A549 (cell line): Measurements from ENCODE around the gene ITGB3. TPM values are rescaled to one million over a fixed set of nuclear protein-coding genes. Genes with fewer than 3 reads are reported as not detected.

ENCODE experiments used
- ATAC-seq, 2 experiments: fragments of 200-7000 bp in 1 of 2; fragments of >200 bp in 1 of 2; cut with Nextera tagmentation in 1 of 2; cut with Tn5 transposase in 1 of 2; 3 replicates each; pipeline versions ENCODE4 v1.8.0 to v1.9.1; 2018 to 2020; ENCODE audit warnings: mild to moderate bottlenecking in 1 of 2, moderate library complexity in 1 of 2
- CTCF ChIA-PET: fragments of 300-600 bp; sonication (Branson Sonifier 250); formaldehyde crosslinking; extraction: SDS; loops from one replicate; lab custom pipeline; 2021; ENCODE audit warnings: antibody characterized with exemption, inconsistent platforms; lab: Yijun Ruan, JAX
- POLR2A ChIA-PET: fragments of 350-600 bp; formaldehyde crosslinking; extraction: SDS; loops from one replicate; lab custom pipeline; 2021; ENCODE audit warnings: antibody characterized with exemption, inconsistent platforms; lab: Yijun Ruan, JAX
- DNase-seq, 2 experiments: peaks; one replicate each; pipeline versions ENCODE4 v3.0.0 to v3.0.0-alpha.2; 2011 to 2016; ENCODE audit warnings: low read depth in 1 of 2, low spot score in 1 of 2
- FAIRE-seq: peaks from 2 replicates; lab custom pipeline; 2011; peaks lifted over from hg19 to GRCh38; lab: Jason Lieb, UNC
- H3K27ac ChIP-seq, 2 experiments: fragments of >200 bp; sonication (Bioruptor Twin); formaldehyde crosslinking; 3 replicates each; pipeline ENCODE4 v1.5.1; 2016 to 2017
- H3K4me1 ChIP-seq: fragments of >200 bp; sonication (Bioruptor Twin); formaldehyde crosslinking; 3 replicates; pipeline ENCODE4 v1.6.1; 2016
- H3K4me2 ChIP-seq: fragments of >200 bp; sonication (Bioruptor Twin); formaldehyde crosslinking; 3 replicates; pipeline ENCODE4 v1.6.1; 2016
- H3K4me3 ChIP-seq: fragments of >200 bp; sonication (Bioruptor Twin); formaldehyde crosslinking; 3 replicates; pipeline ENCODE4 v1.5.1; 2016
- H3K9me3 ChIP-seq: fragments of >200 bp; sonication (Bioruptor Twin); formaldehyde crosslinking; 3 replicates; pipeline ENCODE4 v1.6.1; 2016
- ATOH8 ChIP-seq: fragments of 250-450 bp; sonication (Bioruptor Pico); IDR thresholded peaks from 2 replicates; pipeline ENCODE4 v1.5.0; 2020; ENCODE audit warnings: low read depth, mild to moderate bottlenecking, moderate library complexity
- BHLHE40 ChIP-seq: IDR thresholded peaks from 2 replicates; pipeline ENCODE4 v1.6.1; 2012; ENCODE audit warnings: low read depth, low read length, inconsistent platforms
- CEBPB ChIP-seq, 2 experiments: fragments of >200 bp in 1 of 2; sonication (Bioruptor Twin) in 1 of 2; formaldehyde crosslinking in 1 of 2; IDR thresholded peaks; 2 replicates each; pipeline ENCODE4 v1.6.1; 2012 to 2016
- CTCF ChIP-seq: fragments of >200 bp; sonication (Bioruptor Twin); formaldehyde crosslinking; IDR thresholded peaks from 3 replicates; pipeline ENCODE4 v1.5.1; 2016
- FOSL2 ChIP-seq, 2 experiments: fragments of 450-650 bp in 1 of 2; fragments of >200 bp in 1 of 2; sonication (Bioruptor Twin) in 1 of 2; formaldehyde crosslinking; IDR thresholded peaks; 2 replicates each; pipeline versions ENCODE4 v1.5.0 to v1.6.1; 2016 to 2020; ENCODE audit warnings: mild to moderate bottlenecking in 1 of 2, moderate library complexity in 1 of 2
- FOXS1 ChIP-seq: fragments of 250-450 bp; sonication (Bioruptor Pico); IDR thresholded peaks from 2 replicates; pipeline ENCODE4 v1.5.0; 2020; ENCODE audit warnings: mild to moderate bottlenecking, moderate library complexity
- HEYL ChIP-seq: fragments of 250-450 bp; sonication (Bioruptor Pico); IDR thresholded peaks from 2 replicates; pipeline ENCODE4 v1.8.0; 2021; ENCODE audit warnings: mild to moderate bottlenecking, moderate library complexity
- JUN ChIP-seq, 2 experiments: fragments of >200 bp; sonication (Bioruptor Twin); formaldehyde crosslinking; IDR thresholded peaks; 2 replicates in 1 of 2; 3 replicates in 1 of 2; pipeline ENCODE4 v1.6.1; 2016 to 2017
- JUNB ChIP-seq: fragments of >200 bp; sonication (Bioruptor Twin); formaldehyde crosslinking; IDR thresholded peaks from 2 replicates; pipeline ENCODE4 v1.6.1; 2016
- MAFK ChIP-seq: fragments of 450-650 bp; IDR thresholded peaks from 2 replicates; pipeline ENCODE4 v1.6.1; 2014; ENCODE audit not compliant: partially characterized antibody
- MAZ ChIP-seq: fragments of 150-350 bp; IDR thresholded peaks from 2 replicates; pipeline ENCODE4 v1.6.1; 2014; ENCODE audit warnings: antibody characterized with exemption, low read depth, low read length, borderline replicate concordance
- MYC ChIP-seq: IDR thresholded peaks from 2 replicates; pipeline ENCODE4 v1.6.1; 2012; ENCODE audit warnings: mild to moderate bottlenecking, inconsistent platforms, low read length, improper control_type of control experiment, borderline replicate concordance
- NFE2L2 ChIP-seq: fragments of 150-350 bp; conservative IDR thresholded peaks from 2 replicates; pipeline ENCODE4 v1.6.1; 2014; ENCODE audit warnings: low read length
- NPAS2 ChIP-seq: fragments of 250-450 bp; sonication (Bioruptor Pico); IDR thresholded peaks from 2 replicates; pipeline ENCODE4 v1.8.0; 2022; ENCODE audit warnings: mild to moderate bottlenecking, moderate library complexity, borderline replicate concordance
- PBX3 ChIP-seq: IDR thresholded peaks from 2 replicates; pipeline ENCODE4 v1.6.1; 2012
- POLR2AphosphoS2 ChIP-seq: conservative IDR thresholded peaks from 2 replicates; pipeline ENCODE4 v1.6.1; 2012; ENCODE audit warnings: low read length, improper control_type of control experiment, inconsistent platforms
- RCOR1 ChIP-seq: fragments of 150-350 bp; IDR thresholded peaks from 2 replicates; pipeline ENCODE4 v1.6.1; 2014; ENCODE audit warnings: antibody characterized with exemption, low read length, low read depth
- REST ChIP-seq: fragments of 200-600 bp; sonication (generic); IDR thresholded peaks from 2 replicates; pipeline ENCODE4 v1.6.1; 2016; ENCODE audit warnings: antibody characterized with exemption, mild to moderate bottlenecking, moderate library complexity
- RFX5 ChIP-seq: fragments of 450-650 bp; IDR thresholded peaks from 2 replicates; pipeline ENCODE4 v1.7.1; 2014; ENCODE audit warnings: antibody characterized with exemption, mild to moderate bottlenecking, moderate library complexity
- TFCP2L1 ChIP-seq: fragments of 250-450 bp; sonication (Bioruptor Pico); IDR thresholded peaks from 2 replicates; pipeline ENCODE4 v1.5.0; 2021; ENCODE audit warnings: mild to moderate bottlenecking
- USF2 ChIP-seq: fragments of 450-650 bp; IDR thresholded peaks from 2 replicates; pipeline ENCODE4 v1.6.1; 2014; ENCODE audit warnings: antibody characterized with exemption
- ZC3H11A ChIP-seq: fragments of 450-650 bp; IDR thresholded peaks from 2 replicates; pipeline ENCODE4 v1.6.1; 2014; ENCODE audit warnings: antibody characterized with exemption, mild to moderate bottlenecking
- WGBS: methylation state at CpG from one replicate; pipeline ENCODE4 v1.1.6; 2017; ENCODE audit errors: missing lambda C conversion rate; 5-methylcytosine and 5-hydroxymethylcytosine counted together
- polyA plus RNA-seq, 4 experiments: library from polyadenylated mRNA; depleted of rRNA in 3 of 4; stranded (reverse); fragments of >200 nt; fragmentation: RNase III in 1 of 4; extraction: RNeasy Plus Mini Kit Qiagen cat#74134 plus additional on column Dnase treatment in 1 of 4; gene quantifications; 2 replicates in 3 of 4; 3 replicates in 1 of 4; pipeline ENCODE4 v1.2.3, GENCODE V29; 2011 to 2017

The ITGB3 gene
- polyA plus RNA-seq, 2 of the 4 experiments (the other 2 are of a cell fraction) = 0.34 to 5.0 TPM

GRCh38 chr17:47287639-47288038 is 34.0 kb downstream of the ITGB3 start:
- no peak overlapping the region for H3K4me3 ChIP-seq
- FAIRE-seq (no peak), ATAC-seq (no peak), DNase-seq (no peak)
- no peak for TF ChIP-seq NFE2L2
- TF ChIP-seq USF2 = no peak
- TF ChIP-seq MAZ = no peak
- no peak for TF ChIP-seq POLR2AphosphoS2
- TF ChIP-seq FOSL2 (IDR thresholded peaks at IDR 0.05) = no peak
- no peak for TF ChIP-seq FOSL2 (CRISPR knock-in tag; IDR thresholded peaks at IDR 0.05)
- no peak for TF ChIP-seq CEBPB (IDR thresholded peaks at IDR 0.05)
- TF ChIP-seq REST = no peak
- no peak for TF ChIP-seq ATOH8
- no peak for TF ChIP-seq HEYL
- no peak for TF ChIP-seq FOXS1 (CRISPR knock-in tag)
- no peak for TF ChIP-seq ZC3H11A
- TF ChIP-seq PBX3 = no peak
- no peak for TF ChIP-seq CTCF
- TF ChIP-seq MYC = no peak
- no peak for TF ChIP-seq RFX5
- no peak for TF ChIP-seq TFCP2L1
- no peak for TF ChIP-seq BHLHE40
- no peak for TF ChIP-seq JUN (IDR thresholded peaks at IDR 0.05)
- no peak overlapping the region for H3K4me2 ChIP-seq
- WGBS = 43% methylated on average over 2 of the region's 2 CpGs
- ChIA-PET CTCF (interaction anchor here (0.5 to 5.7 kb wide), 9 partner anchors 11 to 328 kb away, joined by 3 to 33 read pairs (median 3); partner anchors contain the start of gene ITGB3), POLR2A (no interaction called here)
- no peak overlapping the region for H3K27ac ChIP-seq
- no peaks in the 10 kb centered on the region for H3K9me3 ChIP-seq
- peaks cover 8% of the 10 kb centered on the region; the same call in 2 of the 3 replicates for H3K4me1 ChIP-seq

- TF ChIP-seq NFE2L2 = peak; percentile 65
- no peak for TF ChIP-seq JUNB
- no peak for TF ChIP-seq RCOR1
- TF ChIP-seq PBX3 = no peak
- peak; percentile 73 for TF ChIP-seq MAFK
- no peak for TF ChIP-seq NPAS2 (CRISPR knock-in tag)
- POLR2A ChIA-PET = no interaction called here
- Histone ChIP-seq H3K9me3 (no peaks in the 10 kb centered on the region), H3K4me2 (no peak overlapping the region), H3K4me1 (peaks cover 8% of the 10 kb centered on the region; the same call in 2 of the 3 replicates), H3K27ac (peak overlapping the region in 1 of 2 experiments; percentile 48; a peak in 3 of 6 replicates), H3K4me3 (no peak overlapping the region)
- no peak for FAIRE-seq
- 72% methylated on average over 6 of the region's 6 CpGs for WGBS
- peak in 1 of 2 experiments; percentile 22 for DNase-seq
- CTCF ChIA-PET = interaction anchor here (0.6 to 5.7 kb wide), 11 partner anchors 8 to 327 kb away, joined by 3 to 33 read pairs (median 4); partner anchors contain the start of gene ITGB3
- no peak for ATAC-seq
These were observed 35.0 kb downstream of the ITGB3 start for GRCh38 chr17:47288531-47289116.
